Transverse colon (tissue), 4 donors: ENCODE results near the gene LAPTM5. TPM values are rescaled to one million over a fixed set of nuclear protein-coding genes. Genes with fewer than 3 reads are reported as not detected.

Experiments
- DNase-seq: peaks from one replicate; pipeline ENCODE4 v3.0.0-alpha.2; 2019
- H3K27ac ChIP-seq, 4 donors: fragments of 200-600 bp; sonication (generic); 2 replicates each; pipeline ENCODE4 v1.5.1; 2016 to 2018; ENCODE audit warnings: inconsistent platforms in 4 of 4
- H3K27me3 ChIP-seq: fragments of 200-600 bp; sonication (generic); 2 replicates; pipeline ENCODE4 v1.5.1; 2017; ENCODE audit warnings: inconsistent platforms
- H3K36me3 ChIP-seq, 4 donors: fragments of 200-600 bp; sonication (generic); 2 replicates each; pipeline ENCODE4 v1.5.1; 2017 to 2019; ENCODE audit warnings: inconsistent platforms in 4 of 4
- H3K4me1 ChIP-seq, 4 donors: fragments of 200-600 bp; sonication (generic); 2 replicates each; pipeline ENCODE4 v1.5.1; 2017 to 2020; ENCODE audit warnings: inconsistent platforms in 4 of 4
- H3K4me3 ChIP-seq, 4 donors: fragments of 200-600 bp; sonication (generic); 1 replicate in 1 of 4; 2 replicates in 3 of 4; pipeline versions ENCODE4 v1.5.1 to v1.6.1; 2017 to 2019; ENCODE audit warnings: inconsistent platforms in 4 of 4
- H3K9me3 ChIP-seq, 2 donors: fragments of 200-600 bp; sonication (generic); 2 replicates each; pipeline ENCODE4 v1.5.1; 2017 to 2019; ENCODE audit warnings: inconsistent platforms in 2 of 2
- CTCF ChIP-seq, 5 experiments: fragments of 200-600 bp in 3 of 5; fragments of 450-650 bp in 2 of 5; sonication (generic) in 3 of 5; IDR thresholded peaks; 1 replicate in 2 of 5; 2 replicates in 3 of 5; pipeline ENCODE4 v1.5.1; 2016 to 2017; ENCODE audit warnings: antibody characterized with exemption in 5 of 5, inconsistent platforms in 3 of 5, mild to moderate bottlenecking in 2 of 5, moderate library complexity in 1 of 5
- EP300 ChIP-seq: sonication (generic); formaldehyde crosslinking; IDR thresholded peaks from one replicate; pipeline ENCODE4 v1.6.1; 2017; ENCODE audit warnings: antibody characterized with exemption, low read depth
- POLR2A ChIP-seq: fragments of 450-650 bp; IDR thresholded peaks from one replicate; pipeline ENCODE4 v1.6.1; 2016; ENCODE audit warnings: antibody characterized with exemption, mild to moderate bottlenecking, moderate library complexity
- POLR2AphosphoS5 ChIP-seq, 3 donors: sonication (generic); formaldehyde crosslinking; IDR thresholded peaks; one replicate each; pipeline ENCODE4 v1.6.1; 2016; ENCODE audit warnings: antibody characterized with exemption in 3 of 3
- WGBS, 2 donors: methylation state at CpG; one replicate each; pipeline ENCODE4 v1.1.5; 2018; ENCODE audit warnings: low coverage in 1 of 2; 5-methylcytosine and 5-hydroxymethylcytosine counted together
- in situ Hi-C, 4 donors: fragments of 200-750 bp; cut with MboI; loops; one replicate each; pipeline versions ENCODE4 v1.15.0 to v1.15.1; 2017; ENCODE audit warnings: low sequenced_read_pairs in 3 of 4, low pct_ligation_motif_present in 1 of 4, low pct_unique_long_range_greater_than_20kb in 1 of 4
- intact Hi-C: fragments of 100-400 bp; cut with DNase I; formaldehyde crosslinking; loops from one replicate; pipeline ENCODE4 v1.15.1; 2023; ENCODE audit warnings: low total_unique reads
- total RNA-seq, 4 donors: library from RNA; depleted of rRNA; stranded (reverse); fragments of >200 nt; gene quantifications; one replicate each; pipeline ENCODE4 v1.1.0, GENCODE V29; 2016

The LAPTM5 gene
- total RNA-seq, 4 donors from 2014 or later: 5.2 to 66.6 (median 34.5) TPM

DNA sequence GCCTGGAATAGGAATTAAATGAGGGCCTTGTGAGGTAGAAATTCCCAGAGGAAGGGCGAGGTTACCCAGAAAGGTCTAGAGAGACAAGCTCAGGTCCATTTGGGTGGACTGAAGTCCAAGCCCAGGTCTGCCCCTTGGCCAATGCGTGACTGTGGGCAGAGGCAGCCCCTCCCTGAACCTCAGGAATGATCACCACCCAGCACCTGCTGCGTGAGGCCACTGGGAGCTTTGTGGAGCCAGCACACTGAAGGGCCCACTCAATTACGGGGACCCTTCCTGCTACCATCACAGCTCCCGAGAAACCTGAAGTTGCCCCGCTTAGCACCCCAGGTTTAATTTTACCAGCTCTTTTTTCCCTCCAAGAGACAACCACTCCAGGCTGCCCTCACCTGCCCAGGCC is 27.7 kb downstream of the LAPTM5 start:
- intact Hi-C loops: no loop called here
- TF ChIP-seq POLR2A (no peak), EP300 (no peak), POLR2AphosphoS5 (IDR thresholded peaks at IDR 0.05) (no peak), CTCF (IDR thresholded peaks at IDR 0.05) (no peak)
- H3K27ac ChIP-seq: no peak overlapping the region

DNA sequence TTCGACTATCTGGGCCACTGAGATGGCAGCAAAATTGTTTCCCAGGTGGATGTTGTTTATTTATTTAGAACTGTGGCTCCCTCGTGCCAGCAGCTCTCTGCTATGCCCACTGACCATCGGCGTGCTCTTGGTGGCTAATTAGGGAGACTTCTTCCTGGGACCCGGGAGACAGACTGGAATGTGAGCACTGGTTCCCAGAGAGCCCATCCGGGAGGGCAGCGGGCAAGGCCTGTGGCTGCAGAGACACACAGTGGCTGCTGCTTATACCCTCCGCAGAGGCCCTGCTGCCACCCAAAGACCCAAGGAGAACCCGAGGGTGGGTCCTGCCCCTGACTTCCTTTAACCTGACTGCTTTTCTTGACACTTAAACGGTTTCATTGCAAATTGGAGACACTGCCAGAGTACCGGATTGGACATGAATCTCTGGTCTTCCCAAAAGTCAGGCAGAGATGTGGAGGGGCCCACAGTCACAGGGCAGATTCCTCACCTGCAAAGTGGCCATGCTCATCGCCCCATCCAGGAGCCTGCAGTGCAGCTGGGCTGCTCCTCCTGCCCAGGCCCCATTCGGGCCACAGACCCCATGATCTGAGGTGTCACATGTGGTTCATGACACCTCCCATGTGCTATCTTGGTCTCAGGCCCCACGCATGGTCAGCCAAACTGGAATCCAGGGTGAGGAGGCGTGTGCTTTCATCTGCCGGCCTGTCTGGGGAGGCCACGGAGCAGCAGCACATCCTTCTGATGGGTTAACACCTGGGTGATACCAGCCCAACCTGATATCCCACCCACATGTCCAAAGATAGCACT is 28.5 kb downstream of the LAPTM5 start:
- H3K4me3 ChIP-seq: no peak overlapping the region
- no peaks in the 10 kb centered on the region for H3K4me1 ChIP-seq
- H3K36me3 ChIP-seq: no peaks in the 10 kb centered on the region
- TF ChIP-seq POLR2A (no peak), POLR2AphosphoS5 (IDR thresholded peaks at IDR 0.05) (no peak)
- WGBS, 2 donors: 79% methylated on average over 16 of the region's 17 CpGs; no CpG with 5 or more reads in 1 of the 2 donors
- no peaks in the 10 kb centered on the region for H3K27me3 ChIP-seq
- no peak for DNase-seq
- intact Hi-C loops: no loop called here
- no peaks in the 10 kb centered on the region for H3K9me3 ChIP-seq
- in situ Hi-C loops: loop anchor here in 3 of 4 donors (5.0 to 10.0 kb wide), 3 partner anchors 43 to 196 kb away; no protein-coding TSS in a partner anchor
- H3K27ac ChIP-seq: no peak overlapping the region

More for the DNA sequence above, 27.7 kb downstream of the LAPTM5 start:
- no peak for DNase-seq
- H3K9me3 ChIP-seq: no peaks in the 10 kb centered on the region
- H3K4me3 ChIP-seq: no peak overlapping the region
- no peaks in the 10 kb centered on the region for H3K4me1 ChIP-seq
- WGBS, 2 donors: 76% methylated on average over 6 of the region's 6 CpGs; no CpG with 5 or more reads in 1 of the 2 donors
- H3K36me3 ChIP-seq: no peaks in the 10 kb centered on the region
- in situ Hi-C loops: loop anchor here in 3 of 4 donors (5.0 to 10.0 kb wide), 3 partner anchors 42 to 195 kb away; no protein-coding TSS in a partner anchor
- H3K27me3 ChIP-seq: no peaks in the 10 kb centered on the region

- Histone ChIP-seq H3K4me1 (no peaks in the 10 kb centered on the region), H3K4me3 (no peak overlapping the region), H3K27ac (no peak overlapping the region), H3K27me3 (no peaks in the 10 kb centered on the region), H3K36me3 (no peaks in the 10 kb centered on the region), H3K9me3 (no peaks in the 10 kb centered on the region)
- in situ Hi-C loops: loop anchor here in 3 of 4 donors (5.0 to 10.0 kb wide), 3 partner anchors 44 to 196 kb away; no protein-coding TSS in a partner anchor
- WGBS, 2 donors: 81% methylated on average over 8 of the region's 8 CpGs; no CpG with 5 or more reads in 1 of the 2 donors
- no peak for TF ChIP-seq EP300
- TF ChIP-seq CTCF (IDR thresholded peaks at IDR 0.05): no peak
- no peak for TF ChIP-seq POLR2A
- no peak for TF ChIP-seq POLR2AphosphoS5 (IDR thresholded peaks at IDR 0.05)
- no peak for DNase-seq
- intact Hi-C loops: no loop called here
These were observed 29.2 kb downstream of the LAPTM5 start for GRCh38 chr1:30728340-30728739.

DNA sequence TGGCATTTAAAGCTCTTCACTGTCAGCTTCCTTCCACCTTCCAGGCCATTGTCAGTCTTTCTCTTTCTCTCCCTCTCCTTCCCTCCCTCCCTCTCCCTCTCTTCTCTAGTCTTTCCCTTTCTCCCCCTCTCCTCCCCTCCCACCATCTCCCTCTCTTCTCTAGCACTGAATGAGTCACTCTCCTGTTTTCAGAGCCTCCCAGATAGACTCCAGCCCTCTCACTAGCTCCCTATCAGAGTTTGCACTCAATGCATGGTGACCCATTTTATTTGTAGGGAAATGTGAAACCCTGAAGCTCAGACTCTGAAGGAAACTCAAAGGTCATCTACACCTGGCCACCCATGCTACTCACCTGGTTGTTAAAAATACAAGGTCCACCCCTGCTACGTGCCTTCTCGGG is 29.8 kb downstream of the LAPTM5 start:
- Histone ChIP-seq H3K9me3 (no peaks in the 10 kb centered on the region), H3K4me3 (no peak overlapping the region), H3K27ac (no peak overlapping the region), H3K36me3 (no peaks in the 10 kb centered on the region), H3K27me3 (no peaks in the 10 kb centered on the region), H3K4me1 (no peaks in the 10 kb centered on the region)
- intact Hi-C loops (no loop called here), in situ Hi-C loops (loop anchor here in 3 of 4 donors (5.0 to 10.0 kb wide), 3 partner anchors 44 to 197 kb away; no protein-coding TSS in a partner anchor)
- TF ChIP-seq POLR2AphosphoS5 (IDR thresholded peaks at IDR 0.05) (no peak), POLR2A (no peak)
- 87% methylated on average over 2 of the region's 2 CpGs; no CpG with 5 or more reads in 1 of the 2 donors for whole genome bisulfite sequencing, 2 donors
- no peak for DNase-seq
